T-helper 22 cell (primary cell): ENCODE results near the gene CAPN15.
"Not testable (repeated sequence)": the region's sequence is repeated elsewhere in the genome, so short reads cannot be mapped to it uniquely, and the experiment has no call there.

ENCODE experiments used
- DNase-seq: peaks from one replicate; pipeline ENCODE4 v3.0.0-alpha.2; 2020; ENCODE audit warnings: low read depth

Gene CAPN15

GRCh38 chr16:592518-593306, 65.2 kb downstream of the CAPN15 start:
- no peak for DNase-seq

- DNase-seq = no peak
Observed at GRCh38 chr16:593406-593805, 65.9 kb downstream of the CAPN15 start.

GRCh38 chr16:593807-594206, 66.3 kb downstream of the CAPN15 start:
- no peak for DNase-seq

- no peak for DNase-seq
Observed at GRCh38 chr16:595094-595528, 67.6 kb downstream of the CAPN15 start.

GRCh38 chr16:595942-596735, 68.6 kb downstream of the CAPN15 start:
- no peak for DNase-seq

GRCh38 chr16:596736-597060, 69.2 kb downstream of the CAPN15 start:
- no peak for DNase-seq

GRCh38 chr16:597655-598054, 70.1 kb downstream of the CAPN15 start:
- DNase-seq = not testable (repeated sequence)

- DNase-seq = no peak
Observed at GRCh38 chr16:598823-599739, 71.6 kb downstream of the CAPN15 start.

GRCh38 chr16:600781-601180, 73.3 kb downstream of the CAPN15 start:
- no peak for DNase-seq

- no peak for DNase-seq
Observed at GRCh38 chr16:603933-604332, 76.4 kb downstream of the CAPN15 start.
